GM13977 (cell line): Measurements from ENCODE around the gene MAGIX.

ENCODE experiments used
- DNase-seq: peaks from one replicate; pipeline ENCODE4 v3.0.0; 2012; ENCODE audit warnings: low spot score
- in situ Hi-C: fragments of 300-500 bp; cut with MboI; formaldehyde crosslinking; loops from one replicate; pipeline ENCODE4 v1.12.0; 2022; ENCODE audit warnings: low sequenced_read_pairs, low pct_unique_long_range_greater_than_20kb, mixed read lengths, inconsistent platforms; ENCODE audit not compliant: unreplicated experiment
- TF ChIP-seq, protein P1 (sequence below): IDR thresholded peaks from 2 replicates; pipeline ENCODE4 v1.5.1; 2012; ENCODE audit warnings: mild to moderate bottlenecking, control low read depth; ENCODE audit not compliant: insufficient read depth; ENCODE audit errors: extremely low read depth, missing control alignments

MAGIX gene

DNA sequence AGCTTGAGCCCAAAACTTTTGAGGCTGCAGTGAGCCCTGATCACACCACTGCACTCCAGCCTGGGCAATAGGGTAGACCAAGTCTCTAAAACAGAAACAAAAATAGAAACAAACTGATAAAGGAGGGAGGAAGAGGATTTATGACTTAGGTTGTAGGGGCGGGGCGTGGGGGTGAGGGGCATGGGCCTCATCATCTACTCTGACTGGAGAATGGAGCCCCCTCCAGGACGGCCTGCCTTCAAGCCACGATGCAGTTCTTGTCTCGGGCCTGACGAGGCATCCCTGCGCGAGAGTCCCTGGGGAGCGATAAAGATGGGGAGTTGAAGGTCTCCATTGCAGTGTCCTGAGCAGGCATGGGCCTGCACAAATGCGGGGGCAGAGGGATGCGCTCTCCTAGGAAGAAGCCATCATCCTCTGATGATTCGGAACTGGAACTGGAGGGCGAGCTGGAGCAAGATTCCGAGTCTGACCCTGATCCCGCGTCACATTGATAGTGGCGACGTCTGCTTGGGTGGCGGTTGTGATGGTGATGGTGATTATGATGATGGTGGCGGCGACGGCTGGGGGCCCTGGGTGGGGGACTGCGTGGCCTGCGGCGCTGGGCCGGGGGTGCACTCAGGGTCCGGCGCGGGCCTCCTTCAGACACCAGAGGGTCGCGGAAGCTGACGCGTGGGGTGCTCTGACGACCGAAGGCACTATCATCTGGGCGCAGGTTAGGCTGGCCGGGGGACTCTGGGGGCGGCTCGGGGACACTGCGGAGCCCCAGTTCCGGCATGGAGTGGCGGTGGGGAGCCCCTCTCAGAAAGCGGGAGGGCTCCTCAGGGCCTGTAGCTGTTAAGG lies 13.1 kb downstream of the MAGIX start:
- no peak for DNase-seq
- TF ChIP-seq, protein P1, sequence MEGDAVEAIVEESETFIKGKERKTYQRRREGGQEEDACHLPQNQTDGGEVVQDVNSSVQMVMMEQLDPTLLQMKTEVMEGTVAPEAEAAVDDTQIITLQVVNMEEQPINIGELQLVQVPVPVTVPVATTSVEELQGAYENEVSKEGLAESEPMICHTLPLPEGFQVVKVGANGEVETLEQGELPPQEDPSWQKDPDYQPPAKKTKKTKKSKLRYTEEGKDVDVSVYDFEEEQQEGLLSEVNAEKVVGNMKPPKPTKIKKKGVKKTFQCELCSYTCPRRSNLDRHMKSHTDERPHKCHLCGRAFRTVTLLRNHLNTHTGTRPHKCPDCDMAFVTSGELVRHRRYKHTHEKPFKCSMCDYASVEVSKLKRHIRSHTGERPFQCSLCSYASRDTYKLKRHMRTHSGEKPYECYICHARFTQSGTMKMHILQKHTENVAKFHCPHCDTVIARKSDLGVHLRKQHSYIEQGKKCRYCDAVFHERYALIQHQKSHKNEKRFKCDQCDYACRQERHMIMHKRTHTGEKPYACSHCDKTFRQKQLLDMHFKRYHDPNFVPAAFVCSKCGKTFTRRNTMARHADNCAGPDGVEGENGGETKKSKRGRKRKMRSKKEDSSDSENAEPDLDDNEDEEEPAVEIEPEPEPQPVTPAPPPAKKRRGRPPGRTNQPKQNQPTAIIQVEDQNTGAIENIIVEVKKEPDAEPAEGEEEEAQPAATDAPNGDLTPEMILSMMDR, result no peak
- in situ Hi-C loops, result no loop called here

DNA sequence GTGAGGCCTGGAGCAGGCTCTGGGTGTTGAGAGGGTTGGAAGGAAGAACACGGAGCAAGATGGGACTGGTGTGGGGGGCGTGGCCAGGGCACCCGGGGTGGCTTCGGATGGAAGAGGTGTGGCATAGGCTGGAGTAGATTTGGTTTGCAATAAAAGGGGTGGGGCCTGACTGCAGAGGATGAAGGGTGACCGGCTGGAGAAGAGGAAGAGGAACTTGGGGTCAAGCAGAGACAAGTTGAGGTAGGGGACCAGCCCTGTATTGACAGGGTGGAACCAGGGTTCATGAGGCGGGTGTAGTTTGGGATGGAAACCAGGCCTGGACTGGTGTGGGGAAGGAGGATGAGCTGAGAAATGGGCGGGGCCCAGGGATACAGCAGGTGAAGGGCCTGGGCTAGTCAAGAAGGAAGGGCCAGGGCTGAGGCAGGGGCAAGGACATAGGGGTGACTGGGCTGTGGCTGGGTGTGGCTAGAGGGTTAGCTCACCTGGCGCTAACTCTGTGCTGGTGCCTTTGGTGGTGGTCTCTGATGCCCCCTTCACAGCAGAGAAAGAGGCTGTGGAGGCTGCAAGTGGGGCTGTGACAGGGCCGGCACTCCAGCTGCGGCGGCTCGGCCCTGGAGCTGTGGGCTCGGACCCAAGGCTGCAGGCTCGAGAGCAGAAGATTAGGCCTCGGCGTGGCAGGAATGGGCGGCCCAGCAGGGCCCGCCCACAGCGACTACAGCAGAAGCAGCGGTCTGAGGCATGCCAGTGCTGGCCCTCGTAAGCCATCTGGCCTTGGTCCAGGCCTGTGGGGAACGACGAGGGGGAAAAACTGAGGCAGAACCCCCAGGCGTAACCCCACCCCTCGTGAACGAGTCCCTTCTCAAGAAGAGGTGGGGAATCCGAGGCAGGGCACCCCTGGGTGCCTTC lies 14.1 kb downstream of the MAGIX start:
- DNase-seq, result no peak
- TF ChIP-seq, protein P1, result no peak
- in situ Hi-C loops, result no loop called here

DNA sequence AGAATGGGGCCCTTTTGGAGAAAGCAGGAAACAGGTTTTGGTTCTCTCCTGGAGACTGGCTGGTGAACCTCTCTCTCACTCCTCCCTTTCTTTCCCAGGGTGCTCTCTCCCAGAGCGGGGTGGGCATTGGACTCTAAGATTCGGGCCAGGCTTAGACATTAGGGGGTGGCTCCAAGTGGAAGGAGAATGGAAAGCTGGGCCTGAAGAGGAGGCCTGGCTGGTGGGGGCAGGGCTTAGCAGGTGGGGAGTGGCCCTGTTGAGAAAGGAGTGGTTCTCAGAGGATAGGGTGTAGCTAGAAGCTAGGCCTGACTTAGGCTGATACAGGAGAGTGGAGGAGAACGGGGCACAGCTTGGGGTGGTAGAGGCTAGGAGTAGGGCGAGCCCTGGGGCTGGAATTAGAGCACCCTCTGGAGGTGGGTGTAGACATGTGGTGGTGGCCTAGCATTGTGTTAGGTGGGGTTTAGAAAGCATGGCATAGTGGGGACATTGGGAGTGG lies 14.8 kb downstream of the MAGIX start:
- TF ChIP-seq, protein P1, result no peak
- no peak for DNase-seq
- in situ Hi-C loops, result no loop called here

DNA sequence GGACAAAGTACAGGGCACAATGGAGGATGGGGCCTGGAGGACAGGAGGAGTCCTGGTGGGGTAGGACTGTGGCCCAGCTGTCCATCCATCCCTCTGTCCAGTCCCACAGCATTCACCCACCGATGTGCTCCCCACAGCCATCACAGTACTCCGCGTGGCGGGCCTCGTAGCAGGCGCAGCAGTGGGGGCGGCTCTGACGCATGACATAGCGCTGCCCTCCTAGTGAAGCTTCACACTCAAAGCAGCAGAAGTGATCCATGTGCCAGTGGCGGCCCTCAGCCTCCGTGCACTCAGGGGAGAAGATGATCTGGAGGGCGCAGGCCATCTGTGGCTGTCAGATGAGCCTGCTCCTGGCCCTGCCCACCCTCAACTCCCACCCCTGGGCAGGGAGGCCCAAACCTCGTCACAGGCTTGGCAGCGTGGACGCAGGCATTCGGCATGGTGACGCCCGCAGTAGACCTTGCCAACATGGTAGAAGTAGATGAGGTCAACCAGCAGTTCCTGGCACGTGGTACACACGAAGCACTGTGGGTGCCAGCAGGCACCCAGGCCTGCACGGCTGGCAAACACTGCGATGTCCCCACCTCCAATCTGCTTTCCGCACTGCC lies 15.4 kb downstream of the MAGIX start:
- no peak for DNase-seq
- TF ChIP-seq, protein P1, result no peak
- in situ Hi-C loops, result no loop called here

DNA sequence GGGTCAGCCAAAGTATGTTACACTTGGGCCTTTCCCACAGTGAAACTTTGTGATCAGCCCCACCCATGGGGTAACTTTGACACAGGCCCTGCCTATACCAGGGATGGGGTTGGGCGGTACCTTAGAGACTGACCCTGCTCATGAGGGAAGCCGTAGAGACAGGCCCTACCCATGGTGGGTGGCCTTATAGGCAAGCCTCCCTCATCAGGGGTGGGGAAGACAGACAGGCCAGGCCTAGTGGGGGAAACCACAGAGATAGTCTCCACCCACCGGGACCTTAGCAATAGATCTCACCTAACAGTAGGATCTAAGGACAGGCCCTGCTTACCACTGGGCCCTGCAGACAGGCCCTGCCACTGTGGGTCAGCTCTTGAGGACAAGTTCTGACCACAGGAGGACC lies 16.0 kb downstream of the MAGIX start:
- in situ Hi-C loops, result no loop called here
- no peak for DNase-seq
- TF ChIP-seq, protein P1, result no peak

DNA sequence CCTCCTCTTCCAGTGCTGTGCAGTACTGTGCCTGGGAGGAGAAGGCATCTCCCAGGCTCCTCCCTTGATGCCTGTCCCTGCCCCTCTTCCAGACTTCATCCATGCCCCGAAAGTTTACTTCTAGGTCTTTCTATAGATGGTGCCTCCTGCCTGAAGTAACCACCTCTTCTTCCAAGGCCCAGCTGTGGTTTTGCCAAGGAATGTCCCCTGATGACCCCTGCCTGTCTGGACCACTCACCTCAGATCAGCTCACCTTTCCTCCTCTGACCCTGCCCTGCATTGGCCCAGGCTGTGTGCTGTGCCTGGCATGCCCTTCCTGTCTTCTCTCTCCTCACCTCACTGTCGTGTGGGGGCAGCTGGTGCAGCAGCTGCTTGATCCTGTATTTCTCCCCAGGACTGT lies 16.8 kb downstream of the MAGIX start:
- no peak for DNase-seq
- in situ Hi-C loops, result no loop called here
- TF ChIP-seq, protein P1, result no peak
